OCI-LY7 (cell line): Measurements from ENCODE around the gene PDE5A. TPM values are rescaled to one million over a fixed set of nuclear protein-coding genes. Genes with fewer than 3 reads are reported as not detected.
A peak's percentile ranks its signal among the peaks of the same experiment; 100 is the strongest.
"Not testable (repeated sequence)": the region's sequence is repeated elsewhere in the genome, so short reads cannot be mapped to it uniquely, and the experiment has no call there.

Experiments used
- BruUV-seq: library from RNA; stranded (reverse); fragments of 400-500 nt; replicated peaks from 2 replicates; lab custom pipeline; 2021; lab: Mats Ljungman, UMichigan
- CTCF ChIA-PET: fragments of 300-600 bp; sonication (Branson Sonifier 250); formaldehyde crosslinking; loops from one replicate; lab custom pipeline; 2022; ENCODE audit warnings: antibody characterized with exemption; ENCODE audit not compliant: unreplicated experiment; lab: Charles Lee
- POLR2A ChIA-PET: fragments of 300-600 bp; sonication (Branson Sonifier 250); formaldehyde crosslinking; loops from one replicate; lab custom pipeline; 2022; ENCODE audit warnings: antibody characterized with exemption; lab: Charles Lee
- DNase-seq: peaks from one replicate; pipeline ENCODE4 v3.0.0-alpha.2; 2015; ENCODE audit warnings: low spot score
- H2AFZ ChIP-seq: fragments of 200-600 bp; sonication (generic), shearing (Covaris generic); 2 replicates; pipeline ENCODE4 v1.6.1; 2014; ENCODE audit warnings: mild to moderate bottlenecking, antibody characterized with exemption, low read length, moderate library complexity
- H3K27ac ChIP-seq: fragments of 200-600 bp; sonication (generic); 2 replicates; pipeline ENCODE4 v1.5.1; 2014; ENCODE audit warnings: mixed run types, low read depth, mild to moderate bottlenecking, moderate library complexity, low read length, inconsistent platforms; ENCODE audit not compliant: poor library complexity, severe bottlenecking
- H3K36me3 ChIP-seq: fragments of 200-600 bp; sonication (generic); 2 replicates; pipeline ENCODE4 v1.6.1; 2014; ENCODE audit warnings: mild to moderate bottlenecking, antibody characterized with exemption, low read length, moderate library complexity, mixed read lengths; ENCODE audit not compliant: insufficient read depth
- H3K4me1 ChIP-seq: fragments of 200-600 bp; sonication (generic); 2 replicates; pipeline ENCODE4 v1.5.1; 2014; ENCODE audit warnings: mild to moderate bottlenecking, low read length; ENCODE audit not compliant: insufficient read depth, poor library complexity, severe bottlenecking
- H3K4me2 ChIP-seq: fragments of 200-600 bp; sonication (generic); 2 replicates; pipeline ENCODE4 v1.6.1; 2014; ENCODE audit warnings: mild to moderate bottlenecking, low read length
- H3K4me3 ChIP-seq: fragments of 200-600 bp; sonication (generic); 2 replicates; pipeline ENCODE4 v1.5.1; 2014; ENCODE audit warnings: mild to moderate bottlenecking, low read depth, low read length; ENCODE audit not compliant: poor library complexity, severe bottlenecking
- H3K79me2 ChIP-seq: fragments of 200-600 bp; sonication (generic); 2 replicates; pipeline ENCODE4 v1.6.1; 2016; ENCODE audit warnings: low read depth, mild to moderate bottlenecking, low read length, moderate library complexity, mixed read lengths; ENCODE audit not compliant: insufficient read depth
- H3K9me2 ChIP-seq: fragments of 200-600 bp; sonication (generic); 2 replicates; pipeline ENCODE4 v1.6.1; 2016; ENCODE audit warnings: mild to moderate bottlenecking, low read length, mixed read lengths; ENCODE audit not compliant: insufficient read depth
- H3K9me3 ChIP-seq: fragments of 200-600 bp; sonication (generic); 2 replicates; pipeline ENCODE4 v1.6.1; 2014; ENCODE audit warnings: mild to moderate bottlenecking, mixed run types, low read length, mixed read lengths
- H4K20me1 ChIP-seq: fragments of 200-600 bp; sonication (generic); 2 replicates; pipeline ENCODE4 v1.6.1; 2014; ENCODE audit warnings: mild to moderate bottlenecking, antibody characterized with exemption, low read length, moderate library complexity, mixed read lengths; ENCODE audit not compliant: insufficient read depth
- CTCF ChIP-seq: fragments of 200-600 bp; sonication (generic); conservative IDR thresholded peaks from 2 replicates; pipeline ENCODE4 v1.5.1; 2014; ENCODE audit warnings: mild to moderate bottlenecking, antibody characterized with exemption, low read length, moderate library complexity, mixed read lengths
- EZH2phosphoT487 ChIP-seq: fragments of 200-600 bp; sonication (generic); IDR thresholded peaks from 2 replicates; pipeline ENCODE4 v1.6.1; 2018; ENCODE audit warnings: low read depth, borderline replicate concordance, mild to moderate bottlenecking, mixed run types, antibody characterized with exemption, low read length, moderate library complexity, mixed read lengths
- intact Hi-C: fragments of 100-400 bp; cut with micrococcal nuclease; formaldehyde crosslinking; loops from one replicate; pipeline ENCODE4 v1.10.0; 2022; ENCODE audit not compliant: unreplicated experiment
- total RNA-seq, 2 experiments: library from RNA; depleted of rRNA in 1 of 2; stranded (reverse); fragments of >200 nt in 1 of 2; shearing (Covaris generic) in 1 of 2; gene quantifications; 2 replicates each; pipeline ENCODE4 v1.2.3, GENCODE V29; 2014 to 2022

Gene PDE5A
- total RNA-seq, 2 experiments from 2014 or later, result 0.22 to 1.4 TPM

- no peak for DNase-seq
- H3K9me3 ChIP-seq, result no peaks in the 10 kb centered on the region
- no peak overlapping the region for H3K4me2 ChIP-seq
- POLR2A ChIA-PET, result no interaction called here
- H2AFZ ChIP-seq, result no peak overlapping the region
- H3K27ac ChIP-seq, result no peak overlapping the region
- no TSS peak for BruUV-seq
- no peaks in the 10 kb centered on the region for H4K20me1 ChIP-seq
- no peaks in the 10 kb centered on the region for H3K9me2 ChIP-seq
- CTCF ChIA-PET, result no interaction called here
- intact Hi-C loops, result no loop called here
- no peaks in the 10 kb centered on the region for H3K36me3 ChIP-seq
- no peak overlapping the region for H3K4me3 ChIP-seq
- H3K79me2 ChIP-seq, result no peaks in the 10 kb centered on the region
- H3K4me1 ChIP-seq, result no peaks in the 10 kb centered on the region
- TF ChIP-seq EZH2phosphoT487 (no peak), CTCF (no peak)
Observed at GRCh38 chr4:119665752-119666151, 37.1 kb upstream of the PDE5A start.

GRCh38 chr4:119664168-119664907 is 35.7 kb upstream of the PDE5A start:
- no peaks in the 10 kb centered on the region for H3K4me1 ChIP-seq
- H3K36me3 ChIP-seq, result no peaks in the 10 kb centered on the region
- no peak for DNase-seq
- no peaks in the 10 kb centered on the region for H3K79me2 ChIP-seq
- BruUV-seq, result no TSS peak
- H3K4me3 ChIP-seq, result no peak overlapping the region
- intact Hi-C loops, result no loop called here
- no peaks in the 10 kb centered on the region for H3K9me3 ChIP-seq
- no peak for TF ChIP-seq CTCF
- TF ChIP-seq EZH2phosphoT487, result no peak
- H3K4me2 ChIP-seq, result no peak overlapping the region
- H3K9me2 ChIP-seq, result no peaks in the 10 kb centered on the region
- no peaks in the 10 kb centered on the region for H4K20me1 ChIP-seq
- H3K27ac ChIP-seq, result no peak overlapping the region
- 0 out of 2 replicates have a peak overlapping the region, but pooled peaks have one; percentile 1 for H2AFZ ChIP-seq
- ChIA-PET POLR2A (no interaction called here), CTCF (no interaction called here)

GRCh38 chr4:119663160-119663788 is 34.7 kb upstream of the PDE5A start:
- ChIA-PET POLR2A (no interaction called here), CTCF (no interaction called here)
- DNase-seq, result no peak
- H2AFZ ChIP-seq, result peak overlapping the region; percentile 1; the same call in 1 of the 2 replicates
- no peaks in the 10 kb centered on the region for H3K9me2 ChIP-seq
- H3K4me1 ChIP-seq, result no peaks in the 10 kb centered on the region
- intact Hi-C loops, result no loop called here
- no TSS peak for BruUV-seq
- no peak overlapping the region for H3K4me2 ChIP-seq
- H3K27ac ChIP-seq, result no peak overlapping the region
- H3K4me3 ChIP-seq, result no peak overlapping the region
- TF ChIP-seq CTCF (no peak), EZH2phosphoT487 (no peak)
- H3K36me3 ChIP-seq, result no peaks in the 10 kb centered on the region
- no peaks in the 10 kb centered on the region for H3K79me2 ChIP-seq
- H4K20me1 ChIP-seq, result no peaks in the 10 kb centered on the region
- no peaks in the 10 kb centered on the region for H3K9me3 ChIP-seq

GRCh38 chr4:119662612-119663011 is 34.0 kb upstream of the PDE5A start:
- CTCF ChIA-PET, intact Hi-C loops, DNase-seq, POLR2A ChIA-PET, H3K9me3 ChIP-seq, H3K4me2 ChIP-seq, BruUV-seq, H3K36me3 ChIP-seq, H3K4me1 ChIP-seq, H4K20me1 ChIP-seq, H3K4me3 ChIP-seq, H3K79me2 ChIP-seq, H2AFZ ChIP-seq, H3K27ac ChIP-seq, H3K9me2 ChIP-seq: not testable (repeated sequence)
